ENCODE measurements around the gene NAV1.

NAV1 gene

GRCh38 chr1:201562659-201563405 lies 23.9 kb downstream of the NAV1 start:
- Histone ChIP-seq H3K4me2 (no peak overlapping the region), H3K27me3 (ENCODE audit: insufficient read depth, low read depth) (no peaks in the 10 kb centered on the region), H3K27ac (no peak overlapping the region), H3K4me3 (IDR thresholded peaks at IDR 0.05; ENCODE audit: insufficient read depth, low read depth, low read length) (no peak overlapping the region), H3K36me3 (ENCODE audit: insufficient read depth) (no peaks in the 10 kb centered on the region), H3K79me2 (ENCODE audit: insufficient read depth, low read depth) (no peaks in the 10 kb centered on the region), H2AFZ (ENCODE audit: low read depth) (no peak overlapping the region), H4K20me1 (ENCODE audit: insufficient read depth) (no peaks in the 10 kb centered on the region), H3K4me1 (ENCODE audit: low read depth, poor library complexity, severe bottlenecking) (peaks cover 8% of the 10 kb centered on the region), H3K9ac (no peak overlapping the region)
- no peak for TF ChIP-seq CTCF (conservative IDR thresholded peaks at IDR 0.05; ENCODE audit: low read depth, low read length)

- Histone ChIP-seq H2AFZ (ENCODE audit: low read depth) (no peak overlapping the region), H3K4me2 (no peak overlapping the region)
Observed at GRCh38 chr1:201563406-201563780, 24.5 kb downstream of the NAV1 start.

GRCh38 chr1:201563941-201564340 lies 25.0 kb downstream of the NAV1 start:
- H4K20me1 ChIP-seq (ENCODE audit: insufficient read depth), result no peaks in the 10 kb centered on the region
- no peak overlapping the region for H2AFZ ChIP-seq (ENCODE audit: low read depth)
- peaks cover 8% of the 10 kb centered on the region for H3K4me1 ChIP-seq (ENCODE audit: low read depth, poor library complexity, severe bottlenecking)
- no peak overlapping the region for H3K27ac ChIP-seq
- H3K4me2 ChIP-seq, result no peak overlapping the region
- TF ChIP-seq CTCF (conservative IDR thresholded peaks at IDR 0.05; ENCODE audit: low read depth, low read length), result no peak
- no peaks in the 10 kb centered on the region for H3K36me3 ChIP-seq (ENCODE audit: insufficient read depth)
- no peak overlapping the region for H3K9ac ChIP-seq
- H3K27me3 ChIP-seq (ENCODE audit: insufficient read depth, low read depth), result no peaks in the 10 kb centered on the region
- no peak overlapping the region for H3K4me3 ChIP-seq (IDR thresholded peaks at IDR 0.05; ENCODE audit: insufficient read depth, low read depth, low read length)
- no peaks in the 10 kb centered on the region for H3K79me2 ChIP-seq (ENCODE audit: insufficient read depth, low read depth)

More at GRCh38 chr1:201563406-201563780, 24.5 kb downstream of the NAV1 start:
- Histone ChIP-seq H3K27me3 (ENCODE audit: insufficient read depth, low read depth) (no peaks in the 10 kb centered on the region), H3K4me3 (IDR thresholded peaks at IDR 0.05; ENCODE audit: insufficient read depth, low read depth, low read length) (no peak overlapping the region), H3K36me3 (ENCODE audit: insufficient read depth) (no peaks in the 10 kb centered on the region), H3K27ac (no peak overlapping the region), H3K79me2 (ENCODE audit: insufficient read depth, low read depth) (no peaks in the 10 kb centered on the region), H4K20me1 (ENCODE audit: insufficient read depth) (no peaks in the 10 kb centered on the region), H3K9ac (no peak overlapping the region), H3K4me1 (ENCODE audit: low read depth, poor library complexity, severe bottlenecking) (peaks cover 8% of the 10 kb centered on the region)
- no peak for TF ChIP-seq CTCF (conservative IDR thresholded peaks at IDR 0.05; ENCODE audit: low read depth, low read length)

GRCh38 chr1:201565024-201565730 lies 26.2 kb downstream of the NAV1 start:
- no peak overlapping the region for H3K4me2 ChIP-seq
- no peak overlapping the region for H3K9ac ChIP-seq
- H3K36me3 ChIP-seq (ENCODE audit: insufficient read depth), result no peaks in the 10 kb centered on the region
- H3K4me1 ChIP-seq (ENCODE audit: low read depth, poor library complexity, severe bottlenecking), result no peaks in the 10 kb centered on the region
- no peaks in the 10 kb centered on the region for H4K20me1 ChIP-seq (ENCODE audit: insufficient read depth)
- H3K4me3 ChIP-seq (IDR thresholded peaks at IDR 0.05; ENCODE audit: insufficient read depth, low read depth, low read length), result no peak overlapping the region
- H3K27ac ChIP-seq, result no peak overlapping the region
- H3K79me2 ChIP-seq (ENCODE audit: insufficient read depth, low read depth), result no peaks in the 10 kb centered on the region
- no peak overlapping the region for H2AFZ ChIP-seq (ENCODE audit: low read depth)
- no peaks in the 10 kb centered on the region for H3K27me3 ChIP-seq (ENCODE audit: insufficient read depth, low read depth)
- TF ChIP-seq CTCF (conservative IDR thresholded peaks at IDR 0.05; ENCODE audit: low read depth, low read length), result no peak
